Esophagus muscularis mucosa (tissue), 4 donors: ENCODE measurements around the gene SLC16A2. TPM values are rescaled to one million over a fixed set of nuclear protein-coding genes. Genes with fewer than 3 reads are reported as not detected.

Experiments used
- DNase-seq: peaks from one replicate; pipeline ENCODE4 v3.0.0-alpha.2; 2017; ENCODE audit errors: extremely low spot score
- H3K27ac ChIP-seq, 4 donors: fragments of 200-600 bp; sonication (generic); replicated peaks in 1 of 4; 1 replicate in 3 of 4; 2 replicates in 1 of 4; pipeline ENCODE4 v1.5.1; 2016 to 2019; ENCODE audit warnings: mild to moderate bottlenecking in 1 of 4
- H3K27me3 ChIP-seq, 4 donors: fragments of 200-600 bp; sonication (generic); one replicate each; pipeline versions ENCODE4 v1.5.1 to v1.6.0; 2016 to 2019
- H3K36me3 ChIP-seq, 4 donors: fragments of 200-600 bp; sonication (generic); one replicate each; pipeline ENCODE4 v1.5.1; 2016 to 2019
- H3K4me1 ChIP-seq, 4 donors: fragments of 200-600 bp; sonication (generic); one replicate each; pipeline ENCODE4 v1.5.1; 2016 to 2019
- H3K4me3 ChIP-seq, 4 donors: fragments of 200-600 bp; sonication (generic); 1 replicate in 2 of 4; 2 replicates in 2 of 4; pipeline ENCODE4 v1.5.1; 2016 to 2019; ENCODE audit warnings: mild to moderate bottlenecking in 4 of 4, moderate library complexity in 1 of 4
- H3K9me3 ChIP-seq, 4 donors: fragments of 200-600 bp; sonication (generic); 1 replicate in 3 of 4; 2 replicates in 1 of 4; pipeline ENCODE4 v1.5.1; 2016 to 2019
- EP300 ChIP-seq: sonication (generic); formaldehyde crosslinking; IDR thresholded peaks from one replicate; pipeline ENCODE4 v1.6.1; 2017; ENCODE audit warnings: antibody characterized with exemption
- POLR2A ChIP-seq: fragments of 450-650 bp; IDR thresholded peaks from one replicate; pipeline ENCODE4 v1.6.1; 2017; ENCODE audit warnings: antibody characterized with exemption, moderate library complexity, mild to moderate bottlenecking, low read depth
- POLR2AphosphoS5 ChIP-seq, 2 donors: sonication (generic); formaldehyde crosslinking; IDR thresholded peaks; one replicate each; pipeline ENCODE4 v1.6.1; 2017; ENCODE audit warnings: antibody characterized with exemption in 2 of 2
- WGBS: methylation state at CpG from one replicate; pipeline ENCODE4 v1.1.5; 2018; 5-methylcytosine and 5-hydroxymethylcytosine counted together
- intact Hi-C: fragments of 100-400 bp; cut with DNase I; formaldehyde crosslinking; loops from one replicate; pipeline ENCODE4 v1.15.1; 2023
- total RNA-seq, 4 donors: library from RNA; depleted of rRNA; stranded (reverse); fragments of >200 nt; gene quantifications; one replicate each; pipeline versions ENCODE4 v1.1.0 to v1.2.1, GENCODE V29; 2016
- TF ChIP-seq, protein P1 (sequence below), 3 experiments: fragments of 200-600 bp in 2 of 3; fragments of 450-650 bp in 1 of 3; sonication (generic) in 2 of 3; IDR thresholded peaks; one replicate each; pipeline ENCODE4 v1.5.1; 2017 to 2019; ENCODE audit warnings: antibody characterized with exemption in 3 of 3, mild to moderate bottlenecking in 2 of 3, moderate library complexity in 1 of 3

SLC16A2 gene
- total RNA-seq, 4 donors from 2014 or later: 7.3 to 13.7 (median 9.6) TPM

- H3K4me3 ChIP-seq: peak overlapping the region; percentile 60 to 69 (median 60)
- no peaks in the 10 kb centered on the region for H3K36me3 ChIP-seq
- H3K9me3 ChIP-seq: no peaks in the 10 kb centered on the region
- 53% methylated on average over 5 of the region's 6 CpGs for WGBS
- no peak for TF ChIP-seq POLR2AphosphoS5 (IDR thresholded peaks at IDR 0.05)
- TF ChIP-seq, protein P1, sequence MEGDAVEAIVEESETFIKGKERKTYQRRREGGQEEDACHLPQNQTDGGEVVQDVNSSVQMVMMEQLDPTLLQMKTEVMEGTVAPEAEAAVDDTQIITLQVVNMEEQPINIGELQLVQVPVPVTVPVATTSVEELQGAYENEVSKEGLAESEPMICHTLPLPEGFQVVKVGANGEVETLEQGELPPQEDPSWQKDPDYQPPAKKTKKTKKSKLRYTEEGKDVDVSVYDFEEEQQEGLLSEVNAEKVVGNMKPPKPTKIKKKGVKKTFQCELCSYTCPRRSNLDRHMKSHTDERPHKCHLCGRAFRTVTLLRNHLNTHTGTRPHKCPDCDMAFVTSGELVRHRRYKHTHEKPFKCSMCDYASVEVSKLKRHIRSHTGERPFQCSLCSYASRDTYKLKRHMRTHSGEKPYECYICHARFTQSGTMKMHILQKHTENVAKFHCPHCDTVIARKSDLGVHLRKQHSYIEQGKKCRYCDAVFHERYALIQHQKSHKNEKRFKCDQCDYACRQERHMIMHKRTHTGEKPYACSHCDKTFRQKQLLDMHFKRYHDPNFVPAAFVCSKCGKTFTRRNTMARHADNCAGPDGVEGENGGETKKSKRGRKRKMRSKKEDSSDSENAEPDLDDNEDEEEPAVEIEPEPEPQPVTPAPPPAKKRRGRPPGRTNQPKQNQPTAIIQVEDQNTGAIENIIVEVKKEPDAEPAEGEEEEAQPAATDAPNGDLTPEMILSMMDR (IDR thresholded peaks at IDR 0.05): no peak
- TF ChIP-seq POLR2A: no peak
- no peak for TF ChIP-seq EP300
- H3K4me1 ChIP-seq: peaks cover 5 to 31% (median 24%) of the 10 kb centered on the region in 4 donors
- intact Hi-C loops: loop anchor here (5.0 kb wide), 1 partner anchor 41 kb away; no protein-coding TSS in a partner anchor
- peak overlapping the region; percentile 89 to 93 (median 92) for H3K27ac ChIP-seq
- no peaks in the 10 kb centered on the region for H3K27me3 ChIP-seq
- DNase-seq: no peak
Observed at GRCh38 chrX:74423289-74423998, 2.2 kb downstream of the SLC16A2 start.

GRCh38 chrX:74426071-74426470 lies 4.8 kb downstream of the SLC16A2 start:
- intact Hi-C loops: no loop called here
- WGBS: 47% methylated on average over 2 of the region's 2 CpGs
- H3K27ac ChIP-seq: no peak overlapping the region
- H3K4me3 ChIP-seq: no peak overlapping the region
- TF ChIP-seq POLR2A: no peak
- no peak for TF ChIP-seq EP300
- peaks cover 0 to 22% (median 16%) of the 10 kb centered on the region in 4 donors for H3K4me1 ChIP-seq
- H3K9me3 ChIP-seq: no peaks in the 10 kb centered on the region
- H3K36me3 ChIP-seq: no peaks in the 10 kb centered on the region
- DNase-seq: no peak
- no peaks in the 10 kb centered on the region for H3K27me3 ChIP-seq

GRCh38 chrX:74426615-74427014 lies 5.3 kb downstream of the SLC16A2 start:
- H3K4me1 ChIP-seq: peaks cover 0 to 22% (median 16%) of the 10 kb centered on the region in 4 donors
- no peak for DNase-seq
- H3K27me3 ChIP-seq: no peaks in the 10 kb centered on the region
- no peak overlapping the region for H3K4me3 ChIP-seq
- no peak overlapping the region for H3K27ac ChIP-seq
- 47% methylated on average over 2 of the region's 2 CpGs for WGBS
- H3K36me3 ChIP-seq: no peaks in the 10 kb centered on the region
- intact Hi-C loops: no loop called here
- no peaks in the 10 kb centered on the region for H3K9me3 ChIP-seq
- no peak for TF ChIP-seq POLR2A
- no peak for TF ChIP-seq POLR2AphosphoS5 (IDR thresholded peaks at IDR 0.05)
- TF ChIP-seq, protein P1 (IDR thresholded peaks at IDR 0.05): no peak
- no peak for TF ChIP-seq EP300

- TF ChIP-seq POLR2A (no peak), EP300 (no peak), POLR2AphosphoS5 (IDR thresholded peaks at IDR 0.05) (no peak)
- TF ChIP-seq, protein P1 (IDR thresholded peaks at IDR 0.05): no peak
- intact Hi-C loops: no loop called here
- 27% methylated on average over 2 of the region's 2 CpGs for WGBS
Observed at GRCh38 chrX:74431797-74432196, 10.5 kb downstream of the SLC16A2 start.

DNA sequence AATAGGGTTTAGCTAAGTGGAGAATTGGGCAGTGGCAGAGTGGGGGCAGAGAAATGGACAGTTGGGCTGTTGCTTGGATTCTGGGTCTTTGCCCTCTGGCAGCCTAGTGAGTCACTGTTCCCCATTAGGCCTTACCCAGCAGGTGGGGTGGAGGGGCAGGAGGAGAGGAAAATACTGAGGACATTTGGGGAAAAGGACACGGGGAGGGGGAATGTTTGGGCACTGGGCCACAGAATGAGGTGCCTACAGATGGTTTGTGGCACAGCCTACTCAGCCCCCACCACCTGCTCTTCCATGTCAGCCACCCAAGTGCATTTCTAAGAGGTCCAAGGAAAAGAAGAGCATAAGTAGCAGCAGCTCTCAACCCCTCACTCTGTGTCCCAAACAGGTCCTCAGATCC lies 13.0 kb downstream of the SLC16A2 start:
- intact Hi-C loops: no loop called here
- Histone ChIP-seq H3K9me3 (no peaks in the 10 kb centered on the region), H3K27ac (no peak overlapping the region), H3K4me1 (peaks cover 0 to 4% (median 0%) of the 10 kb centered on the region in 4 donors), H3K4me3 (no peak overlapping the region), H3K36me3 (no peaks in the 10 kb centered on the region), H3K27me3 (no peaks in the 10 kb centered on the region)
- TF ChIP-seq POLR2A (no peak), POLR2AphosphoS5 (IDR thresholded peaks at IDR 0.05) (no peak)
- no peak for DNase-seq
- WGBS: 53% methylated on average over 1 of the region's 1 CpG

More at GRCh38 chrX:74431797-74432196, 10.5 kb downstream of the SLC16A2 start:
- no peak overlapping the region for H3K27ac ChIP-seq
- no peak for DNase-seq
- H3K36me3 ChIP-seq: no peaks in the 10 kb centered on the region
- no peaks in the 10 kb centered on the region for H3K9me3 ChIP-seq
- H3K4me1 ChIP-seq: no peaks in the 10 kb centered on the region
- H3K27me3 ChIP-seq: no peaks in the 10 kb centered on the region
- H3K4me3 ChIP-seq: no peak overlapping the region
